ENCODE data around the gene MYO3B.

Gene MYO3B

GRCh38 chr2:170488807-170489206, 310.9 kb downstream of the MYO3B start:
- DNase-seq, result no peak

GRCh38 chr2:170492010-170492409, 314.1 kb downstream of the MYO3B start:
- no peak for DNase-seq

- DNase-seq, result no peak
Observed at GRCh38 chr2:170493426-170494097, 315.6 kb downstream of the MYO3B start.

- no peak for DNase-seq
Observed at GRCh38 chr2:170495896-170496295, 317.9 kb downstream of the MYO3B start.

- no peak for DNase-seq
Observed at GRCh38 chr2:170498619-170499018, 320.7 kb downstream of the MYO3B start.

GRCh38 chr2:170500104-170500503, 322.2 kb downstream of the MYO3B start:
- DNase-seq, result no peak

GRCh38 chr2:170500770-170501169, 322.8 kb downstream of the MYO3B start:
- DNase-seq, result no peak

- DNase-seq, result no peak
Observed at GRCh38 chr2:170501421-170502043, 323.6 kb downstream of the MYO3B start.

- no peak for DNase-seq
Observed at GRCh38 chr2:170502361-170503130, 324.6 kb downstream of the MYO3B start.

- DNase-seq, result no peak
Observed at GRCh38 chr2:170503563-170503962, 325.6 kb downstream of the MYO3B start.

GRCh38 chr2:170503971-170504809, 326.2 kb downstream of the MYO3B start:
- no peak for DNase-seq

GRCh38 chr2:170504810-170505145, 326.8 kb downstream of the MYO3B start:
- no peak for DNase-seq

- DNase-seq, result peak; percentile 63
Observed at GRCh38 chr2:170505631-170506275, 327.8 kb downstream of the MYO3B start.

- peak; percentile 44 for DNase-seq
Observed at GRCh38 chr2:170509452-170510193, 331.7 kb downstream of the MYO3B start.

- DNase-seq, result no peak
Observed at GRCh38 chr2:170512266-170512665, 334.3 kb downstream of the MYO3B start.

- DNase-seq, result no peak
Observed at GRCh38 chr2:170514140-170514539, 336.2 kb downstream of the MYO3B start.

GRCh38 chr2:170517538-170517937, 339.6 kb downstream of the MYO3B start:
- no peak for DNase-seq

GRCh38 chr2:170518911-170519310, 341.0 kb downstream of the MYO3B start:
- DNase-seq, result no peak

- no peak for DNase-seq
Observed at GRCh38 chr2:170521299-170521698, 343.4 kb downstream of the MYO3B start.

- no peak for DNase-seq
Observed at GRCh38 chr2:170523506-170523905, 345.6 kb downstream of the MYO3B start.

GRCh38 chr2:170524828-170525565, 347.1 kb downstream of the MYO3B start:
- DNase-seq, result no peak

All from left hindlimb (tissue), 1 donor.